ENCODE results near the gene PCBP3.
"Not testable (repeated sequence)": the region's sequence is repeated elsewhere in the genome, so short reads cannot be mapped to it uniquely, and the experiment has no call there.

The PCBP3 gene

DNA sequence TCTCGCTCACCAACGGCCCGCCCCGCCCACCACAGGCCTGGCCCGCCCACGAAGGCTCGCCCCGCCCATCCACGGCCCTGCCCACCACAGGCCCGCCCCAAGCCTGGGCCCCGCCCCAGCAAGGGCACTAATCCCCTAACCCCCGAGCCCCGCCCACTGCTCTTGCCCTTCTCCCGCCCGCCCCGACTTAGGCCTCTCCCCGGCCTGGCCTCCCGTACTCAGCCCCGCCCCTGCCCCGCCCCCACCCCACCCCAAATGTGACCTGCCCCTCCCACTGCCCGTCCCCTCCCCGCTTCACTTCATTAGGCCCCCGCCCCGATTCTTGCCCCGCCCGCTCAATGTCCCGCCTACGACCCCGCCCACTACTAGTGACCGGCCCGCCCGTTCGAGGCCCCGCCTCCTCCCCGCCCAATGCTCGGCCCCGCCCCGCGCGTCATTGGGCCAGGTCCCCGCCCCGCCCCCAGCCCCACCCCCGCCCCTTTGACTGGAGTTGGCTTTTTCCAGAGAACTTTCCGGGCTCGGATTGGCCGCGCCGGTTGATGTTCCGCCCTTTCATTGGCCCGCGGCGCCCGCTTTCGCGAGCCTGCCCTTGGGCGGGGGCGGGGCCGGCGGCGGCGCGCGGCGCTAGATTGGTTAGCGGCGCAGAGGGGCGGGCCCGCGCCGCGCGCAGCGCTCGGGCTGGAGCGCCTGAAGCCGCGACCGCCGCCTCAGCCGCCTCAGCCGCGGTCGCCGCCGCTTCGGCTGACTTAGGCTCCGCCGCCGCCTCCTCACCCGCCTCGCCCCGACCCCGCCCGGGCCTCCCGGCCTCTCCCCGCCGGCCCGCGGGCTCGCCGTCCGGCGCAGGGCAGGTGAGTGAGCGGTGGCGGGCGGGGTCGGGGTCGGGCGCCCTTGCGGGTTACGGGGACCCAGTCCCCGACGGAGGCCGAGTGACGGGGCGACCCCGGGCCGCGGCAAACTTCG, at the start of gene PCBP3:
TSS of gene PCBP3 (plus strand) at position 705 of the 960 bp plus-strand sequence. CDS start 206,361 bp downstream, outside the sequence.
- DNase-seq: peak; percentile 96

DNA sequence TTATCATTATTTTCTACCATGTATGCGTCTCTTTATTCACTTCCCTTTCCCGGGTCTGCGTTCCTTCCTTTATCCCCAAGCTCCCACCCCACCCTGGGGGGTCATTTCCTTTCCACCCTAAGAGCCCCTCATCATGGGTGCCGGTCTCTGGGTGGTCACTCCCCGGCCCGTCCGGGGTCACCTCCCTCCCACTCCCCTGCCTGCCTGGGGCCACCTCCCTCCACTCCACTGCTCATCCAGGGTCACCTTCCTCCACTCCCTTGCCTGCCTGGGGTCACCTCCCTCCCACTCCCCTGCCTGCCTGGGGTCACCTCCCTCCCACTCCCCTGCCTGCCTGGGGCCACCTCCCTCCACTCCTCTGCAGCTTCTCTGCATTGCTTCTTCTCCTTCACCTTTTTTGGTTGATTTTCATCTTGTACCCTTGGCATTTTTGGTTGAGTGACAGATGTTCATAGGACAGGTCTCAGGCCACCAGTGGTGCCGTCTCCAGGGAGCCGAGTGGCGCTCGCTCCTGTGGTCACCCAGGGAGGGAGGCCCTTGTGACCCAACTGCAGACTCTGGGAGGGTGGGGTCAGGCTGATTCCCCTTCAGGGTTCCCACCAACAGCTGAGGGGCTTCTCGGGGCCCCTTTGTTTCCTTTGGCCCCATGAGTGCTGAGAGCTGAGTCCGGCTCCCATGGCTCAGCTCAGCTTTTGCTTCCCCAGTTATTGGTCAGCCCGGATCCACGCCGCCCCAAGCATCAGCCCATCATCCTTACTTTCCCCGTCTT, 48.6 kb upstream of the PCBP3 start:
- no peak for DNase-seq

GRCh38 chr21:45595574-45596295, 47.8 kb upstream of the PCBP3 start:
- DNase-seq: no peak

GRCh38 chr21:45596704-45597318, 46.7 kb upstream of the PCBP3 start:
- peak; percentile 28 for DNase-seq

DNA sequence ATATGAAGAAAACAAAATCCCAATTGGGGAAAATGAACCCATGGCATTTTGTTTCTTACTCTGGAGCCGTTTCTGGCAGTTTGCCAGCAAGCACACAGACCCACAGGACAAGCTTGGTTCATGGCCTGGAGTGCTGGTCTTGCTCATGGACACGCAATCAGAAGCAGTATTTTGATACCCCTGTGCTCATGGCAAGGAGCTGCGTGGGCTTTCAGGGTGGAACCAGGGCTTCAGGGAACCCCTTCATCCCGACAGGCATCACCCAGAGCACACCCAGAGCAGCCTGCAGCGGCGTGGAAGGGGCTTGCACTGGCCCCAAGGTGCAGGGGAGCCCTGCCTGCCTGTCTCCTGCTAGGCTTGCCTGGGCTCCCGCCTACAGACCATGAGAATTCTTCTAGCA, 45.4 kb upstream of the PCBP3 start:
- no peak for DNase-seq

GRCh38 chr21:45598666-45599065, 44.9 kb upstream of the PCBP3 start:
- DNase-seq: no peak

- no peak for DNase-seq
Measured at GRCh38 chr21:45599146-45599581, 44.4 kb upstream of the PCBP3 start.

GRCh38 chr21:45600248-45600647, 43.3 kb upstream of the PCBP3 start:
- no peak for DNase-seq

GRCh38 chr21:45601551-45601950, 42.0 kb upstream of the PCBP3 start:
- no peak for DNase-seq

DNA sequence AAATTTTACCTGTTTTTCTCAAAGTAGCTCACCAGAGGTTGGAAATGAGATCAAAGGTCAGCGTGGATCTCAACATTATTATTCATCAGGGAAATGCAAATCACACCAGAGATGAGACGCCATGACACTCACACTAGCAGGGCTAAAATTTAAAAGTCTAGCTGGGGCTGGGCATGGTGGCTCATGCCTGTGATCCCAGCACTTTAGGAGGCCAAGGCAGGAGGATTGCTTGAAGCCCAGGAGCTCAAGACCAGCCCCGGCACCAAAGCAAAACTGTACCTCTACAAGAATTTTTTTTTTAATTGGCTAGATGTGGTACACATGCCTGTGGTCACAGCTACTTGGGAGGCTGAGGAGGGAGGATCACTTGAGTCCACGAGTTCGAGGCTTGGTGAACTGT, 41.4 kb upstream of the PCBP3 start:
- DNase-seq: no peak

GRCh38 chr21:45603481-45603880, 40.0 kb upstream of the PCBP3 start:
- DNase-seq: no peak

DNA sequence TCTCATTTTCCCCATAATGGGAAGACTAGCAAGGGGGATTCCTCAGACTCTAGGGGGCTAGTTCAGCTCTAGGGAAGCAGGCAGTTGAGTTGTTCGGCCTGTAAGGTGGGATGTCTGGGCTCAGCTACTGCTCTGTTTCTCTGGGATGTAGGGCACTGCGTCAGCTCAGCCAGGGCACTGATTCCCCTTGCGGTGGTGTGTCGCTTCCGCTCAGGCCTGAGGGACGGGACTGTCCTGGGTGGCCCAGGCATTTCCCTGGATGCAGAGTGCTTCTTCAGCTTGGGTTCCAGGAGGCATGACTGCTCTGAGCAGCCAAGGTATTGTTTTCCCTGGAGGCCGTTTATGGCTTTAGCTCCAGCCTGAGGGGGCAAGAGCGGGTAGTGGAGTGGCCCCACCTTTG, 38.8 kb upstream of the PCBP3 start:
- not testable (repeated sequence) for DNase-seq

- DNase-seq: peak; percentile 31
Measured at GRCh38 chr21:45607021-45607908, 36.3 kb upstream of the PCBP3 start.

DNA sequence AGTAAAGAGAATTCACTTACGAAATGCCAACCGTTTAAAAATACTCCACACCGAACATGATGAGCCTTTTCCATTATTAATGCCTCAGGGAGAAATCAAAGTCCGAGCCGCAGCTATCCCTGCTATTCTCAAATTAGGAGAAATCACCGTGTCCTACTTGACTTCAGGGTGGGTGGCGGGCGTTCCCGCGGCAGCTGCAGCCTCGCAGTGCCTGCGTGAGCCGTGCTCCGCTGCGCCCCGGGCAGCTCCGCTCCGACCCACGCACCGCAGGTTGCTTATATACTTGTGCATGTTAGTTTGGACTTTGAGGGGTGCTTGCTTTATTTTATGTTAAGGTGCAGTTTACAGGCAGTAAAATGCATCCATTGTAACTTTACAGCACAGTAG, 35.6 kb upstream of the PCBP3 start:
- no peak for DNase-seq

DNA sequence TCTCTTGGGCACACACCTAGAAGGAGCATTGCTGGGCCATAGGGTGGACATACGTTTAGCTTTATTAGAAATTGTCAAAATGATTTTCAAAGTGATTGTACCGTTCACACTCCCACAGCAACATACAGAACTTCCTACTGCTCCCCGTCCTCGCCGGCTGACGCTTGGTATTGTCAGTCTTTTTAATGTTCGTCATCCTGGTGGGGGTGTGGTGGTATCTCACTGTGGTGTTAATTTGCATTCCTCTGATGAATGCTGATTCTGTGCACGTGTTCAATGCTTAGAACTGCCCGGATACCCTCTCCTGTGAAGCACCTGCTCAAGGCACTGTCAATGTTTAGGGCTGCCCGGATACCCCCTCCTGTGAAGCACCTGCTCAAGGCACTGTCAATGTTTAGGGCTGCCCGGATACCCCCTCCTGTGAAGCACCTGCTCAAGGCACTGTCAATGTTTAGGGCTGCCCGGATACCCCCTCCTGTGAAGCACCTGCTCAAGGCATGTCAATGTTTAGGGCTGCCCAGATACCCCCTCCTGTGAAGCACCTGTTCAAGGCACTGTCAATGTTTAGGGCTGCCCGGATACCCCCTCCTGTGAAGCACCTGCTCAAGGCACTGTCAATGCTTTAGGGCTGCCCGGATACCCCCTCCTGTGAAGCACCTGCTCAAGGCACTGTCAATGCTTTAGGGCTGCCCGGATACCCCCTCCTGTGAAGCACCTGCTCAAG, 34.6 kb upstream of the PCBP3 start:
- DNase-seq: not testable (repeated sequence)

GRCh38 chr21:45609616-45610015, 33.9 kb upstream of the PCBP3 start:
- DNase-seq: not testable (repeated sequence)

- no peak for DNase-seq
Measured at GRCh38 chr21:45611296-45611695, 32.2 kb upstream of the PCBP3 start.

GRCh38 chr21:45611939-45612664, 31.4 kb upstream of the PCBP3 start:
- peak; percentile 35 for DNase-seq

GRCh38 chr21:45612665-45613019, 30.9 kb upstream of the PCBP3 start:
- DNase-seq: not testable (repeated sequence)

- no peak for DNase-seq
Measured at GRCh38 chr21:45613396-45613795, 30.1 kb upstream of the PCBP3 start.

Data from fibroblast of skin of right quadriceps (primary cell).